Thyroid gland (tissue), 4 donors: ENCODE results near the gene L1TD1.

ENCODE experiments used
- CTCF ChIP-seq, 6 experiments: fragments of 200-600 bp in 3 of 6; fragments of 450-650 bp in 3 of 6; sonication (generic) in 3 of 6; IDR thresholded peaks; one replicate each; pipeline ENCODE4 v1.5.1; 2016 to 2019; ENCODE audit warnings: antibody characterized with exemption in 6 of 6, mild to moderate bottlenecking in 2 of 6, inconsistent platforms in 1 of 6, moderate library complexity in 1 of 6
- POLR2A ChIP-seq, 2 donors: fragments of 450-650 bp; IDR thresholded peaks; one replicate each; pipeline ENCODE4 v1.6.1; 2017; ENCODE audit warnings: antibody characterized with exemption in 2 of 2, mild to moderate bottlenecking in 2 of 2, moderate library complexity in 1 of 2

- no peak for TF ChIP-seq CTCF (IDR thresholded peaks at IDR 0.05)
- no peak for TF ChIP-seq POLR2A (IDR thresholded peaks at IDR 0.05)
Measured at GRCh38 chr1:62229932-62230331, 35.3 kb downstream of the L1TD1 start.
